Mesodermal cell (in vitro differentiated cells): Measurements from ENCODE around the gene C6orf15.

Experiments used
- H3K27ac ChIP-seq: 2 replicates; pipeline ENCODE4 v1.7.0; 2013; ENCODE audit warnings: mild to moderate bottlenecking, low read depth, low read length, moderate library complexity; ENCODE audit not compliant: severe bottlenecking
- H3K36me3 ChIP-seq: 2 replicates; pipeline ENCODE4 v1.7.1; 2013; ENCODE audit warnings: mild to moderate bottlenecking, low read length, moderate library complexity; ENCODE audit not compliant: control insufficient read depth, insufficient read depth
- H3K4me1 ChIP-seq: one replicate; pipeline ENCODE4 v1.7.1; 2013; ENCODE audit warnings: mild to moderate bottlenecking, low read length; ENCODE audit not compliant: insufficient read depth, control insufficient read depth, poor library complexity, severe bottlenecking
- H3K4me3 ChIP-seq: 2 replicates; pipeline ENCODE4 v1.7.0; 2013; ENCODE audit warnings: low read length, control low read depth, mild to moderate bottlenecking; ENCODE audit not compliant: insufficient read depth, poor library complexity, severe bottlenecking; ENCODE audit errors: extremely low read depth
- H3K9me3 ChIP-seq: 2 replicates; pipeline ENCODE4 v1.7.1; 2013; ENCODE audit warnings: mild to moderate bottlenecking, low read length, moderate library complexity; ENCODE audit not compliant: control insufficient read depth
- WGBS, 2 experiments: methylation state at CpG; one replicate each; pipeline ENCODE4 v1.1.5; 2013; ENCODE audit warnings: missing lambda C conversion rate in 2 of 2; ENCODE audit not compliant: insufficient coverage in 2 of 2; 5-methylcytosine and 5-hydroxymethylcytosine counted together

The C6orf15 gene

DNA sequence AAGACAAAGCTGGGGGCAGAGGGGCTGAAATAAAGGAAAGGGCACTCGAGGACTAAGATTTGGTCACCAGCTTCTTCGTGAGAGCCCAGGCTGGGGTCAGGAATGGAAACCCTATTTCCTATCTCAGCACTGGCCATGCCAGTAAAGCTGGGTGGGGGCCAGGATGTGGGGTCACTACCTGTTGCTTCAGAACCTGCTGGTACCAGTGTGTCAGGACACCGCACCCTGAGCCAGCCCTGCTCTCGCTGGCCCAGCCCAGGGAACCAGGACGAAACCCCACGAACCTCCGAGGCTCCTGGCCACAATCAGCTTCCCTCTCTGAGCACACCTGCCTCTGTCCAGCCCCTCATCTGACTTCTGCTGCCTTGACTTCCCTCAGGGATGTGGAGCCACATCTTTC is 5.8 kb upstream of the C6orf15 start:
- H3K4me1 ChIP-seq, result peaks cover 24% of the 10 kb centered on the region
- H3K4me3 ChIP-seq, result no peak overlapping the region
- WGBS, 2 experiments, result 88 to 89% methylated on average over 6 to 7 of the region's 7 CpGs
- no peak overlapping the region for H3K27ac ChIP-seq
- no peaks in the 10 kb centered on the region for H3K9me3 ChIP-seq
- no peaks in the 10 kb centered on the region for H3K36me3 ChIP-seq

DNA sequence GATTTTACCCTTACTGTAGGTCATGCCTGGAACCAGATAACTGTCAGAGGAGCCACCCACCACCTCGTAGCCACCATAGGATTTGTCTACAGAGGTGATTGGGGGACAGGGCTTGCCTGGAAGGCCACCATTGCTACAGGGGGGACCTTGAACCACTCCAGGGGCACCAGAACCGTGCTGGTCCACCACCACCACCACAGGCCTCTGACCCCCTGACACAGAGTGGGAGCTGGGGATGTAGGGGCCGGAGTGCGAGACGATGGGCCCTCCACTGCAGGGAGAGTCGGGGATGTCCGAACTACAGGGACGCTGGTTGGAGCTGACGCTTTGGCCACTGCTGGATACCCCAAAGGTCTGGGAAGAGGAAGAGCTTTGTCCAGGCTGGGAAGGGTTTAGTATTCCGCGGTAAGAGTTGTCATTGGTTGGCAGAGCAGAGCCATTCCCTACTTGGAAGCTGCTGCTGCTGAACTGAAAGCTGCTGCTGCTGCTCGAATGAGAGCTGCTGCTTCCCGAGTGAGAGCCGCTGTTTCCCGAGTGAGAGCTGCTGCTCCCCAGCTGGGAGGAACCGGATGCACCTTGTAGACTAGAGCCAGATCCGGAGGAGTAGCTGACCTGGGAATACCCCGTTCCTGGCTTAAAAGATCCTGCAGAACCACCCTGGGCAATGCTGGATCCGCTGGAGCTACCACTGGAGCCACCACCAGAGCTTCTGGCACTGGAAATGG is 4.4 kb upstream of the C6orf15 start:
- H3K4me1 ChIP-seq, result peaks cover 31% of the 10 kb centered on the region
- H3K36me3 ChIP-seq, result no peaks in the 10 kb centered on the region
- H3K9me3 ChIP-seq, result no peaks in the 10 kb centered on the region
- H3K27ac ChIP-seq, result no peak overlapping the region
- 85 to 94% methylated on average over 14 to 17 of the region's 19 CpGs for WGBS, 2 experiments
- no peak overlapping the region for H3K4me3 ChIP-seq

DNA sequence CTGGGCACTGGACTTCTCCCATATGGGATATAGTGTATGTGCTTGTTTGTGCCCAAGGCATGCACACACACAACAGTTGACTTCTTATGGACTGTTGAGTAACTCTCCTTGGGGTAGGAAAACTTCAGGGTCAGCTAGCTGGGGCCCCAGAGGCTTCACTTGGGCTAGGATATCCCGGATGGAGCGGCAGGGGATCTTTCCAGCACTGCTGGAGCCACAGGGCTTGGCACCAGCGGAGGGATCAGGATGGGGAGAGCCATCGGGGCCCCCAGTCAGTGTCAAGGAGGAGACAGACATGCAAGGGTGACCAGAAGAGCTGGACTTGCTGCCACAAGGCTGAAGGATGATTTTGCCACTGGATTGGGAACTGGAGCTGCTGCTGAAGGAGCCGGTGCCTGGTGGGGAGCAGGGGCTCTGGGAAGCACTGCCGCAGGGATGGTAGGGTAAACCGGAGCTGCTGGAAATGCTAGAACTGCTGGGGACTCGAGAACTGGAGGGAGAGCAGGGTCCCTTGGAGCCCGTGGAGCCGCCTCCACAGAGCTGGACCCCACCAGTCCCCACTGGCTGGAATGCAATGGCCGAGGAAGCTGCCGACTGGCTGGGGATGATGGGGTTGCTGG is 3.7 kb upstream of the C6orf15 start:
- no peaks in the 10 kb centered on the region for H3K9me3 ChIP-seq
- no peak overlapping the region for H3K4me3 ChIP-seq
- H3K27ac ChIP-seq, result no peak overlapping the region
- no peaks in the 10 kb centered on the region for H3K36me3 ChIP-seq
- peaks cover 31% of the 10 kb centered on the region for H3K4me1 ChIP-seq
- WGBS, 2 experiments, result 94 to 97% methylated on average over 12 of the region's 12 CpGs

DNA sequence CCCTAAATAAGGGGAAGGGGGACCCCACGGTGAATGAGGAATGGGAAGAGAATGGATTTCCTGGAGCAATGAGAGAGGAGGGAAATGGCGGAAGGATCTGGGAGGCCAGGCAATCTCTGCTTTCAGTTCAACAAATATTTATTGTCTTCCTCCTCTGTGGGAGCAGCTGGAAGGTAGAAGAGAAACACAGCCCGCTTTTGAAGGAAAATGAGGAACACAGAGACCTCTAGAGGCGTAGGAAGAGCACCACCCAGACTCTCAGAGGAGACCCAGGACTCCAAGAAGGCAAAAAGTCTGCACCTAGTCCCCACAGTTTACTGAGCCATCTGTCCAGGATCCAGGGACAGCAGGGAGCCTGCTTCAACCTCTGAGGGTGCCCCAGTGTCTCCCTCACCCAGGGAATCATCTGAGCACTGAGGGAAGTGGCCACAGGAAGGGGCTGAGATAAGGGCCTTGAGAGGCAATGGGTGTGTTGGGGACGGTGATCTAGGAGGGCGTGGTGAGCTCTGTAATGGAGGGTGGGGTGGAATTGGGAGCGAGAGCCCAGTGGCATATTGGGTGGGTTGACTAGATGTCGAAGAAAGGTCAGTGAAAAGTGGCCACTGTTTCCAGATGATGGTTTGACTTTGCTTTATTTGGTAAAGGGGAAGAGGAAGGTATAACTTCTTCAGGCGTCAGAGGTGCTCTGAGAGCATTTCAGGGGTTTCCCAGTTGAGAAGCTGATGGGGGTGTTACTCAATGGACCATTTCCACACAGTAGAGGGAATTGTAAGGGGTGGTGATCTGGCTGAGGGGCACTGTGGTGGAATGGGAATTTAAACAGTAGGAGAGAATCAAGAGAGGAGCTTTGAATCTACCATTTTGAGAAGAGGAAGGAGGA is 2.8 kb upstream of the C6orf15 start:
- 88 to 93% methylated on average over 6 to 7 of the region's 9 CpGs for WGBS, 2 experiments
- Histone ChIP-seq H3K27ac (peak overlapping the region; percentile 71), H3K36me3 (no peaks in the 10 kb centered on the region), H3K4me3 (peak overlapping the region; percentile 12), H3K9me3 (no peaks in the 10 kb centered on the region), H3K4me1 (peaks cover 31% of the 10 kb centered on the region)

DNA sequence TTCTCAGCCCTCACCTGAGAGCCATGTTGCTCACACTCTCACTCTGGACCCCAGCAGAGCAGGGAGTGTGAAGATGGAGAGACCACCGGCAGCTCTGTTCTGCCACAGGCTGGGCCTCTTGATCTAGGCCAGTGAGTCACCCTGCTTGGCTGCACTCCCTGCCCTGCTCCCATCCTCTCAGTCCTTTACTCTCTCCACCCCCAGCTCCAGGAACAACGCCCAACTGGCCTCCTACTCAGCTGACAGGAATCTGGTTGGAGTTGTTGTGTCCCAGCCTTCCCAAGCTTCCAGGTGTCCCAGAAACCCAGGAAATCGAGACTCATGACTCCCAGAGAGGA is 2.1 kb upstream of the C6orf15 start, which contains the start of gene PSORS1C1:
PSORS1C1 (plus strand) TSS at position 260 of the 338 bp plus-strand sequence. CDS start 14,833 bp downstream, outside the sequence.
- Histone ChIP-seq H3K27ac (peak within 1 kb of the TSS; percentile 71), H3K36me3 (no peaks in the 10 kb centered on the region), H3K4me3 (peak within 1 kb of the TSS; percentile 12), H3K9me3 (no peaks in the 10 kb centered on the region), H3K4me1 (peaks cover 31% of the 10 kb centered on the region)
- 6 to 33% methylated on average over 2 of the region's 3 CpGs for WGBS, 2 experiments

DNA sequence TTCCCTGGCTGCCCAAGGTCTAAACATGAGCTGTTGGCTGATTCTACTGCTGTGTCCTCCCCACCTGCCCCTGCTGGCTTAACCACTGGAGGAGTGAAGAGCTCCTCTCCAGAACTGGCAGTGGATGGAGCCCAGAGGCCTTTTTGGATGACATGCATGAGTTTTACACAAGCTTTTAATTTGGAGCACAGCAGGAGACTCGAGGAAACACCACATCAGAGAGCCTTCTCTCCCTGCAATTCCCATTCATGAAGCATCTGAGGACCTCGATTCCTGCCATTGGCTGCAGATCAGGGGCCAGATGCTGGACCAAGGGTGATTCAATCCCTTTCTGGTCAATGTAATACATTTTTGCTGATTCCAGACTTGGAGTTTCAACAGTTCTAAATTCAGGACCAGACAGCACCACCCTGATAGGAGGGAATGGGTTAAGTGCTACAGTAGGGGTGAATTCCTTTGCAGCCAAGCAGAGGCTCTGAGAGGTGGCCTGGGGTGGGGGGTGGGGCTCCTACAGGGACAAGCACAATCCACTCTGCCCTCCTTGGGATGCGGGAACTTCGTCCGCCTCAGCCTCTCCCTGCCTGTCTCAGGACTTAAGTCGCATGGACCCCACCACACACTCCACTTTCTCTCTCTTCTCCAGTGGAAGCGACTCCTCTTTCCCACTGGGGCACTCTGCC is 1.6 kb upstream of the C6orf15 start:
- H3K27ac ChIP-seq, result peak overlapping the region; percentile 71
- H3K36me3 ChIP-seq, result no peaks in the 10 kb centered on the region
- peaks cover 31% of the 10 kb centered on the region for H3K4me1 ChIP-seq
- H3K4me3 ChIP-seq, result no peak overlapping the region
- H3K9me3 ChIP-seq, result no peaks in the 10 kb centered on the region
- WGBS, 2 experiments, result 55 to 56% methylated on average over 5 of the region's 7 CpGs

DNA sequence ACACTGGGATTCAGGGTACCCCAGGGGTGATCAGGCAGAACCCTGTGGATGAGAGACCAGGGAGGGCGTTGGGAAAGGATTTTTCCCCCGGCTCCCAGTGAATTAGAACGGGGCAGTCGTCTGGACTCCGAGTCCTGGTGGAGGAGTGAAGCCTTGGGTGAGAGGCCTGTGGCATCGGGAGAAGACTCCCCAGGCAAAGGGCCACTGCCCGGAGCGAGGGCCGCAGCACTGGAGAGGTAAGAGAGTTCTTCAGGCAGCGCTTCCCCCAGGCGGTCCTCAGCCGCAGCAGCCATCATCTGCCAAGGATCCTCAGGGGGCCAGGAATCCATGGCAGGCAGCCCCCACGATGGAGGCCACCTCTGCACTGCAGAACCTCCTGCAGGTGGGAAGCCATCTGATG is 663 bp downstream of the C6orf15 start:
- no peaks in the 10 kb centered on the region for H3K9me3 ChIP-seq
- 92% methylated on average over 12 to 13 of the region's 13 CpGs for WGBS, 2 experiments
- H3K4me3 ChIP-seq, result no peak overlapping the region
- H3K4me1 ChIP-seq, result peaks cover 31% of the 10 kb centered on the region
- H3K36me3 ChIP-seq, result no peaks in the 10 kb centered on the region
- H3K27ac ChIP-seq, result no peak overlapping the region

DNA sequence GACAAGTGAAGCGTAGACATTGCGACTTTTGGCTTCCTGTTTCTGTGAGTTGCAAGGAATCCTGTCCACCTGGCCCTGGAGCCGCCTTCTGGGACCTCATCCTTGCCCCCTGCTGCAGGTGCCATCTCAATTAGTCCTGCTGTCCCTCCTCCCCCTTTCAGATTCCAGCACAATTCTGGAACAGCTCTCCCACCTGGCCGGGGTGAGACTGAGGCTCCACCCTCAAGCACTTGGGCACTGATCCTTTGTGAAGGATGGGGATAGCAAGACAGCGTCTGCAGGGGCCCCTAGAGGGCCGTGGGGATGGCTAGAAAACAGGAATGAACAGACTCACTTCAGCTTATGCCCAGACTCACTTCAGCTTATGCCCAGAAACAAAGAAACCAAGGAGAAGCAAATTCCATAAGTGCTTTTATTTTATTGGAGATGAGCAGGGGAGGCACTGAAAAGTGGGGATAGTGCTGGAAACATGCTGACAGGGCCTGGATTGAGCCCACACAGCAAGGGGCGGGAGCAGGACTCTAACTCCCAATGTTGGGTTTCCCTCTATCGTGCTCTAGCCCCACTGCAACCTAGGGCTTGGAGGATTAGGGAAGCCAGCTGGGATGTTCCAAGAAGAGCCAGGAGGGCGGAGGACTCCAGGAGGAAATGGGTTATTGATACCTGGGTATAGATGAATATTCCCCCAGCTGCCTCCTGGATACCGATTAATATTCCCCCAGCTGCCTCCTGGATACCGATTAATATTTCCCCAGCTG is 1.4 kb downstream of the C6orf15 start:
- Histone ChIP-seq H3K4me1 (peaks cover 31% of the 10 kb centered on the region), H3K27ac (no peak overlapping the region), H3K9me3 (no peaks in the 10 kb centered on the region), H3K4me3 (no peak overlapping the region), H3K36me3 (no peaks in the 10 kb centered on the region)
- WGBS, 2 experiments, result 76 to 80% methylated on average over 5 to 7 of the region's 11 CpGs

DNA sequence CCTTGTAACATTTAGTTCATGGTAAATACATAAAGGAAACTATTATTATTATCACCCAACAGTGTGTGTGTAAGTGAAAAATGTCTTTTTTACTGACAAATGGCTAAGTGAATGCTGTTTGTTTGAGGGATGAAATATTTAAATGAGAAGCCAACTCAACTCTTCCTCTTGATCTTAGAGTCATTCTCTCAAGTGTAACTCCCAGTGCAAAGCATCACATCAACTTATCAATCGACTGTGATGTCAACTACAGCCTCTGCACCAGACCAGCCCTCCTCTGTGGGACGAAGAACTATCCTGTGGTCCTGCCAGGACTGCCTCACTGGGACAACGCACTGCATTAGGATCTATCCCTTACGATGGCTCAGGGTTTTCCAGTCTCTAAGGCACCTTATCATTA is 5.3 kb downstream of the C6orf15 start:
- Histone ChIP-seq H3K4me1 (no peaks in the 10 kb centered on the region), H3K9me3 (no peaks in the 10 kb centered on the region), H3K27ac (no peak overlapping the region), H3K4me3 (no peak overlapping the region), H3K36me3 (no peaks in the 10 kb centered on the region)
- WGBS, 2 experiments, result 74 to 100% methylated on average over 1 to 3 of the region's 4 CpGs

DNA sequence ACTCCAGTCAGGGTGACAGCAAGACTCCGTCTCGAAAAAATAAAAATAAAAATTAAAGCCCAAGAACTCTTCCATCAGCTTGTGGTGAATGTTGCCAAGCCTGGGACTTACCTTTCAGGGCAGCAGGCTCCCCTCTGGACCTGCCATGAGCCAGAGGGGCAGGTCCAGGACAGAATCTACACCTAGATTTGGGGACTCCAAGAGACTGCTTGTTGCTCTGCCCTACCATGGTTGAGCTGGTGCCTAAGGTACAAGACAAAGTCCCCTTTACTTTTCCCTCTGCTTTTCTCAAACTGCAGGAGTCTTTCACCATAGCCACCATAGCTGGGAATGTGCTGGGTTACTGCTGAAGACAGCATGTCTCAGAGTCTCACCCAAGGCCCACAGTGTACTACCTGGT is 9.2 kb downstream of the C6orf15 start:
- WGBS, 2 experiments, result 94% methylated on average over 2 of the region's 2 CpGs; no CpG with 5 or more reads in 1 of the 2 experiments
- H3K4me3 ChIP-seq, result no peak overlapping the region

More for the DNA sequence above, 9.2 kb downstream of the C6orf15 start:
- H3K27ac ChIP-seq, result no peak overlapping the region
- H3K36me3 ChIP-seq, result no peaks in the 10 kb centered on the region
- no peaks in the 10 kb centered on the region for H3K4me1 ChIP-seq
- no peaks in the 10 kb centered on the region for H3K9me3 ChIP-seq
